ENCODE data around the gene EML1. TPM values are rescaled to one million over a fixed set of nuclear protein-coding genes. Genes with fewer than 3 reads are reported as not detected.

EML1 gene
- total and polyA plus RNA-seq, 8 donors: 5.8 to 66.5 (median 34.8) TPM

GRCh38 chr14:99888149-99888548 lies 94.9 kb downstream of the EML1 start:
- no peaks in the 10 kb centered on the region for H3K4me1 ChIP-seq
- intact Hi-C loops (cut with DNase I; ENCODE audit: low total_unique reads): loop anchor here (5.0 kb wide), 1 partner anchor 161 kb away; no protein-coding TSS in a partner anchor
- no peak for DNase-seq
- H3K27ac ChIP-seq: no peak overlapping the region
- 83 to 92% (median 86%) methylated on average over 5 of the region's 5 CpGs for WGBS, 5 donors
- TF ChIP-seq POLR2AphosphoS5 (IDR thresholded peaks at IDR 0.05): no peak
- H3K4me3 ChIP-seq: no peak overlapping the region
- no peaks in the 10 kb centered on the region for H3K27me3 ChIP-seq
- H3K36me3 ChIP-seq: peaks cover 0 to 12% (median 5%) of the 10 kb centered on the region in 4 donors
- H3K9me3 ChIP-seq: no peaks in the 10 kb centered on the region

- DNase-seq: no peak
- TF ChIP-seq POLR2A (IDR thresholded peaks at IDR 0.05) (no peak), EP300 (IDR thresholded peaks at IDR 0.05) (no peak), CTCF (IDR thresholded peaks at IDR 0.05) (no peak), POLR2AphosphoS5 (IDR thresholded peaks at IDR 0.05) (no peak)
- no peaks in the 10 kb centered on the region for H3K27me3 ChIP-seq
- H3K4me3 ChIP-seq: no peak overlapping the region
- H3K27ac ChIP-seq: no peak overlapping the region
- 85 to 94% (median 92%) methylated on average over 11 of the region's 11 CpGs for WGBS, 5 donors
- no peaks in the 10 kb centered on the region for H3K9me3 ChIP-seq
- H3K4me1 ChIP-seq: no peaks in the 10 kb centered on the region
- peaks cover 0 to 18% (median 6%) of the 10 kb centered on the region in 4 donors for H3K36me3 ChIP-seq
- intact Hi-C loops (cut with DNase I; ENCODE audit: low total_unique reads): loop anchor here (5.0 kb wide), 1 partner anchor 162 kb away; no protein-coding TSS in a partner anchor
These were observed 96.1 kb downstream of the EML1 start for GRCh38 chr14:99889268-99889667.

GRCh38 chr14:99891266-99891665 lies 98.1 kb downstream of the EML1 start:
- WGBS, 5 donors: 81 to 87% (median 85%) methylated on average over 2 of the region's 2 CpGs
- Histone ChIP-seq H3K9me3 (no peaks in the 10 kb centered on the region), H3K4me3 (no peak overlapping the region), H3K27me3 (no peaks in the 10 kb centered on the region), H3K27ac (no peak overlapping the region), H3K4me1 (no peaks in the 10 kb centered on the region), H3K36me3 (peaks cover 0 to 18% (median 6%) of the 10 kb centered on the region in 4 donors)
- intact Hi-C loops (cut with DNase I; ENCODE audit: low total_unique reads): no loop called here
- no peak for DNase-seq
- TF ChIP-seq POLR2A (IDR thresholded peaks at IDR 0.05) (no peak), CTCF (IDR thresholded peaks at IDR 0.05) (no peak), EP300 (IDR thresholded peaks at IDR 0.05) (no peak), POLR2AphosphoS5 (IDR thresholded peaks at IDR 0.05) (no peak)

GRCh38 chr14:99891900-99892299 lies 98.7 kb downstream of the EML1 start:
- no peaks in the 10 kb centered on the region for H3K9me3 ChIP-seq
- no peak overlapping the region for H3K27ac ChIP-seq
- H3K36me3 ChIP-seq: peaks cover 0 to 18% (median 6%) of the 10 kb centered on the region in 4 donors
- WGBS, 5 donors: 86 to 90% (median 89%) methylated on average over 10 of the region's 10 CpGs
- no peak for TF ChIP-seq CTCF (IDR thresholded peaks at IDR 0.05)
- no peak for TF ChIP-seq EP300 (IDR thresholded peaks at IDR 0.05)
- TF ChIP-seq POLR2AphosphoS5 (IDR thresholded peaks at IDR 0.05): no peak
- TF ChIP-seq POLR2A (IDR thresholded peaks at IDR 0.05): no peak
- H3K4me1 ChIP-seq: no peaks in the 10 kb centered on the region
- DNase-seq: no peak
- intact Hi-C loops (cut with DNase I; ENCODE audit: low total_unique reads): no loop called here
- H3K4me3 ChIP-seq: no peak overlapping the region
- H3K27me3 ChIP-seq: no peaks in the 10 kb centered on the region

- DNase-seq: no peak
- 65 to 96% (median 92%) methylated on average over 2 of the region's 2 CpGs for WGBS, 5 donors
- TF ChIP-seq POLR2AphosphoS5 (IDR thresholded peaks at IDR 0.05) (no peak), EP300 (IDR thresholded peaks at IDR 0.05) (no peak), CTCF (IDR thresholded peaks at IDR 0.05) (no peak), POLR2A (IDR thresholded peaks at IDR 0.05) (no peak)
- no peaks in the 10 kb centered on the region for H3K4me1 ChIP-seq
- no peak overlapping the region for H3K27ac ChIP-seq
- H3K36me3 ChIP-seq: peaks cover 0 to 23% (median 9%) of the 10 kb centered on the region in 4 donors
- no peaks in the 10 kb centered on the region for H3K27me3 ChIP-seq
- no peak overlapping the region for H3K4me3 ChIP-seq
- H3K9me3 ChIP-seq: no peaks in the 10 kb centered on the region
- intact Hi-C loops (cut with DNase I; ENCODE audit: low total_unique reads): no loop called here
These were observed 99.2 kb downstream of the EML1 start for GRCh38 chr14:99892406-99892805.

Data from stomach (tissue), 9 donors.